ENCODE data around the gene EPAS1.

EPAS1 gene

DNA sequence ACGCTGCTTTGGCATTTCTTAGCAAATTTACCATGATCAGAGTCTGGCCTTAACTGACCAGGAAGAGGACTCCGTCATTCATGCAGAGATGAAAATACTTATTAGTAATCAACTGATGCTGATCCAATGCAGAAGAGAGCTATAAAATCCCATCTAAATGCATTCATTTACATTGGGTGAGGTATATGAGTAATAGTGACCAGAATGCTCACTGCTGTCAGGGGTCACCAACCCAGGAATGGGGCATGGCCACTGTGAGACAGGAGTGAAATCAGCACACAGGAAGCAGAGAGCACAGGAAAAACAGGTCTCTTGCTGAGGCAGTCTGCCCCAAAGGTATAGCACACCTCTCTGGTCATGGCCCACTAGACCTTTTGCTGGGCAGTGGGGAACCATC, 114.0 kb downstream of the EPAS1 start:
- in situ Hi-C loops (cut with HindIII; ENCODE audit: low sequenced_read_pairs): no loop called here
- no peak for DNase-seq (ENCODE audit: low read depth, low spot score)
- no peak for TF ChIP-seq CTCF (IDR thresholded peaks at IDR 0.05; ENCODE audit: low read depth, low read length)
- H3K4me3 ChIP-seq (ENCODE audit: low read depth, low read length): no peak overlapping the region

- DNase-seq (ENCODE audit: low read depth, low spot score): no peak
- in situ Hi-C loops (cut with HindIII; ENCODE audit: low sequenced_read_pairs): no loop called here
- no peak for TF ChIP-seq CTCF (IDR thresholded peaks at IDR 0.05; ENCODE audit: low read depth, low read length)
- H3K4me3 ChIP-seq (ENCODE audit: low read depth, low read length): no peak overlapping the region
These were observed 114.8 kb downstream of the EPAS1 start for GRCh38 chr2:46411985-46412384.

GRCh38 chr2:46413111-46413510, 115.9 kb downstream of the EPAS1 start:
- TF ChIP-seq CTCF (IDR thresholded peaks at IDR 0.05; ENCODE audit: low read depth, low read length): no peak
- in situ Hi-C loops (cut with HindIII; ENCODE audit: low sequenced_read_pairs): no loop called here
- no peak for DNase-seq (ENCODE audit: low read depth, low spot score)
- H3K4me3 ChIP-seq (ENCODE audit: low read depth, low read length): no peak overlapping the region

DNA sequence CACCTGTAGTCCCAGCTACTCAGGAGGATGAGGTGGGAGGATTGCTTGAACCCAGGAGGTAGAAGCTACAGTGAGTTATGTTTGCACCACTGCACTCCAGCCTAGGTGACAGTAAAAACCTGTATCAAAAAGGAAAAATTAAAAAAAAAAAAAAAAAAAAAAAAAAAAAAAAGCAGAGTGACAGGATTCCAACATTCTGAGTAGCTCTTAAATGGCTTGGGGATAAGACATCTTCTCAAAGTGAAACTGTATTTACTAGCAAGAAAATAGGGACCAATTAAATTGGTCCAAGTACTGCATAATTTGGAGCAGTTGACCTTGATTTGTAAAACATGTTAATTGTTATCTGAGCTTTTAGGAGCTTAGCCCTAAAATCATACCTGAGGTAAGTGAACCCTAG, 116.4 kb downstream of the EPAS1 start:
- in situ Hi-C loops (cut with HindIII; ENCODE audit: low sequenced_read_pairs): no loop called here
- DNase-seq (ENCODE audit: low read depth, low spot score): no peak
- H3K4me3 ChIP-seq (ENCODE audit: low read depth, low read length): no peak overlapping the region
- TF ChIP-seq CTCF (IDR thresholded peaks at IDR 0.05; ENCODE audit: low read depth, low read length): no peak

- H3K4me3 ChIP-seq (ENCODE audit: low read depth, low read length): no peak overlapping the region
- in situ Hi-C loops (cut with HindIII; ENCODE audit: low sequenced_read_pairs): no loop called here
- no peak for DNase-seq (ENCODE audit: low read depth, low spot score)
- TF ChIP-seq CTCF (IDR thresholded peaks at IDR 0.05; ENCODE audit: low read depth, low read length): no peak
These were observed 117.5 kb downstream of the EPAS1 start for GRCh38 chr2:46414701-46415100.

- no peak overlapping the region for H3K4me3 ChIP-seq (ENCODE audit: low read depth, low read length)
- DNase-seq (ENCODE audit: low read depth, low spot score): no peak
- no peak for TF ChIP-seq CTCF (IDR thresholded peaks at IDR 0.05; ENCODE audit: low read depth, low read length)
- in situ Hi-C loops (cut with HindIII; ENCODE audit: low sequenced_read_pairs): no loop called here
These were observed 119.1 kb downstream of the EPAS1 start for GRCh38 chr2:46416280-46416679.
